Activated CD4-positive, CD25-positive, alpha-beta regulatory T cell (primary cell): ENCODE measurements around the gene SRGAP1.
"Not testable (repeated sequence)": the region's sequence is repeated elsewhere in the genome, so short reads cannot be mapped to it uniquely, and the experiment has no call there.

Experiments used
- DNase-seq, 4 experiments: peaks; one replicate each; lab custom pipeline; 2025; lab: John Stamatoyannopoulos, UW

SRGAP1 gene

DNA sequence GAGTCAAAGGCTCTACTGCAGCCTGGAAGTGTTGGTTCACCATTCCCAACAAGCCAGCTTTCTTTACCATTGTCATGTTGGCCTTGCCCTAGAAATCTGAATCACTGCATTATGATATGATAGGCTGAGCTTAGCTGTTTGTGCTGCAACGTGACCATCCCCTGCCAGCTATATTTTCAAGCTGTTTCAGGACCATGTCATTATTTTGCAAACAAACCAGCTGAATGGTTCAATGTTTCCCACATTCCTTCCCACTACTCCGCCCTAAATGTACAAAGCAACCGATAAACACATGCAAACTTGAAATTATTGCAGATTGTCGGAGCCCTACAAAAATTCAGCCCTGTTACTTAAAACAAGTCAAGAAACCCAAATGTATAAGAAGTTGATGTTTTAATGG is 241.5 kb downstream of the SRGAP1 start:
- DNase-seq, result no peak

DNA sequence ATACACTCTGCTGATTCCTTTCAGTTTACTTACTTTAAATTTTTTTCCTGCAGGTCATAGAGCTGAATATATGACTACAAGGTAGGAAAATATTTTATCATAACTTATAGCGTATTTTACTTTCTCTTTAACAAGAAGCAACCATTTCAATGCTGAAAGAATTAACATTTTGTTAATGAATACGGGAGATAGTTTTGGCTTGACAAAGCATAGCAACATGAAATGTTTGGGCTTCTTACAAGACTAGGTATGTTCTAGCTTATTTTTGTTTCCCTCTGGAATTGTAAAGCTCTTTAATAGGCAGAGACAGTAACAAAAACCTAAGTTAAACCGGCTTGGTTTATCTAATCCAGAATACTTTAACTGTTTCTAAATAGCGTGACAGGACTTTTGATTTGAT is 242.4 kb downstream of the SRGAP1 start:
- DNase-seq, result no peak

DNA sequence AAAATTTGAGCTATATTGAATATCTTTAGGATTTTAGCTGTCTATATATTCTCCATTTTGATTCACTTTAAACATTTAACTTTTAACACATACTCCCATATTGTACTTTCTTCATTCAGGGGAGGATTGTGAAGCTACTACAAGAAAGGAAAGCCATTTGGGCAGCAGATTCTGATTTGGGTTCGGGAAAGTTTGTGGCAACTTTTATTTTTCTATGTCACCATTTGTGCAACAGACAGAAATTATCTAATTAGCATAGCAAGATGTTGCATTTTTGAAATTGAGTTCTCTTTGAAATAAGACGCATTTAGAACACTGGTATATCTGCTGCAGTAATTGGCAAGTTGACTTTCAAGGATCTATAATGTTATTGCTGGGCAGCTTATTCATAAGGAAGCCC is 243.3 kb downstream of the SRGAP1 start:
- no peak for DNase-seq

DNA sequence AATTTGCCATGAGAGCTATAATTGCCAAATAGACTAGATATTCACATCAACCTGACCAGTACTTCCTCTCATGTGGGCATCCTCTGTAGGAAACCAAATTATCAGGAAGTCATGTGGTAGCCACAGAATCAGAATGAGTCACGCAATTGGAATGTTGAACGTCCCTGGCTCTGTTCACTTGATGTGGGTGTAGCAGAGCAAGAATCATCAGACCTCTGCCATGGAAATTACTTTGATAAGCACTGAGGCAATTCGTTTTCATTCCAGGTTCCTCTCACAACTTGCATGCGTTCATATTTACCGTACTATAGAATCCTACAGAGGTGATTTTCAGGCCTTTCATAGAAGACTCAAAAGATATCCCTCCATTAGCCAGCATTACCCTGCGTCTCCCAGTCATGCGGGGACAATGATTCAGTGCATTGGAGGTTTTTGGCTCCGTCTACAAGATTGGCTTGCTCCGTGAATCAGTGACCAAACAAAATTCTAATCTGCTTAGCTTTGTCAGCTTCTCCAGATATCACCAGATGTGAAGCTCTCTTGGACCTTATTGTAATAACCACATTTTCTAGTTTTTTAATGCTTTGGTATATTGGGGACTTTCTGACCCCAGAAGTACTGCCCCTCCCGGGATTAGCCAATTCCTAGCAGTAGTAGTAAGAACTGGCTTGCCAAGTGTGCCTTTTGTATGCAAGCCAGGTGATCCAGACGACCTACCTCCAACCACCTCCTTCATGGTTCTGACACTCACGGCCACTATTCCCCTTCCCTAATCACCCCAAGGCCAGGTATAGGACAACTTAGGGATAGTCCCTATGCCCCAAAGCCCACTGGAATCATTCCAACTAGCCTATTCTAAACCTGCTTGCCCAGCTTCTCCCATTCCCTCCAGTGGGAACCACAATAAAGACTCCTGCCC is 244.2 kb downstream of the SRGAP1 start:
- no peak for DNase-seq

DNA sequence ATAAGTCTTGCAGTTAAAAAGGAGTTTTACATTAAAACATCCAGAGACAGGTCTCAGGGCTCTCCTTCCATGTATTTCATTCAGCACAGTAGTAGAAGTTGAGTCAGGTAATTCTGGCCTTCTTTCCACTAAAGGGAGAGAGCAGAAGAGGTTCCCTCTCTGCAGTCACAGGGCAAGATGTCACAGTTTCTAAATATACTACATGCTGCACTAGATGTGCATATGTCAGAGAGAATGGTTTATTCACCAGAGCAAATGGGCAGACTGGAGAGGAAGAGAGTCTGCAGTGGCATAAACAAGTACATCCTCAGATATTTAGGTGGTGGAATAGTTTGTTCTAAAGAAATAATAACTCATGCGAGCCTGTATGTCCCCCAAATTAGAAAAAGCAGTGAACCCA is 245.5 kb downstream of the SRGAP1 start:
- no peak for DNase-seq

DNA sequence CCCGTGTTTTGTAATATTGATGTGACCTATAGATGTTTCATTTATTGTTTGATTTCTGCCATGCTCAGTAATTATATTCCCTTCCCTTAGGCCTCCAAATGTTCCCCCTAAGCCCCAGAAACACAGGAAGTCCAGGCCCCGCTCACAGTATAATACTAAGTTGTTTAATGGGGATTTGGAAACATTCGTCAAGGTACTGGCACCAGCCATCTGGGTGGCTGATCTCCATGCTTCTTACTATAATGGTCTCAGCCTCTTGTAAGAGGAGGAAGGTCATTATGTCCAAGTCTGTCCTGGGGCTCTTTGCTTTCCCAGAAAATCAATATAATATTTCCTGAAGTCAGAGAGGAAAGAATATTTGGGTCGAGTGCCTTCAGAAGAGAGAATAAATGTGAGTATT is 246.7 kb downstream of the SRGAP1 start:
- no peak for DNase-seq

DNA sequence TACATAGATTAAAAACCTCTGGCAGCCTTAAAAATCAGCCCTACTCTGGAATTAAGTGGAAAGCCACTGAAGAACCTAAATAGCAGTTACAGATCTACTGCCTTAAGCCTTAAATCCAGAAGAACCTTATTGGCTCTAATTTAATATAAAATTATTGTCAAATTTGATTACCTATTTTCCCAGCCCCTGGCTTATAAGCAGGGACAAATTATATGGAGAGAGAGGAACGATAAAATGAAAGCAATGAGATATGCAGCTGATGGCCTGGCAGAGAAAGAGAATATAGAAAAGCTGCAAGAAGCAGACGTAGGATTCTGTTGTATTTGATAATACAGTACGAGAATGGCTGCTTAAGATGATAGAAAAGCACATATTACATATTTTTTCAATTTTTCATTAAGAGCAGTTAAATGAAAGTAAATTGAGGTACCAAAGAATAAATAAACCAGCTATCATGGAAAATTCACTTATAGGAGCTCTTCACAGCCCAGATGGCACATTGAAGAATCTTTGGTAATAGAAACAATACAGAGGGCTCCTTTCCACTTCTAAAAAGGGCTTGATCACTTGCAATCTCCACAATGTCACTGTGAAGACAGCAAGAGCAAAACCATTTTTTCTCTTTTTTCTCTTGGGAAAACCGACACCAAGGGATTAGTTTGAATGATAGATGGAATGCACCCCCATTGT is 248.2 kb downstream of the SRGAP1 start:
- DNase-seq, result no peak

DNA sequence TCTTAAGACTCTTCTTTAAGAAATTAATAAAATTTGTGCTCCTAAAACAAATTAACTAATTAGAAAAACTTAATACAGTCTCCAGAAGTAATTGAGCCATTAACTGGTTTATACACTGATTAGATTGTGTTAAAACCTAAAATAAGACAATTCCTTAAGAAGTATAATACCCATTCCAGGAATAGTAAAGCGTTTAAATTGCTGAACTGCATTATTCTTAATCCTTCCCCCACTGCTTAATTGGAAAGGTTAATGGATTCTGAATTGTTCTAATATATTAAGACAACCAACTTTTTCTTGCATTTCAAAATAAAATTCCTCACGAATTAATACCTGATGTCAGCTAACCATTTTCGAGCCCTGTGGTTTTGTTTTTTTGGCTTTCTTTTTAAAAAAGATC is 249.2 kb downstream of the SRGAP1 start:
- no peak for DNase-seq

DNA sequence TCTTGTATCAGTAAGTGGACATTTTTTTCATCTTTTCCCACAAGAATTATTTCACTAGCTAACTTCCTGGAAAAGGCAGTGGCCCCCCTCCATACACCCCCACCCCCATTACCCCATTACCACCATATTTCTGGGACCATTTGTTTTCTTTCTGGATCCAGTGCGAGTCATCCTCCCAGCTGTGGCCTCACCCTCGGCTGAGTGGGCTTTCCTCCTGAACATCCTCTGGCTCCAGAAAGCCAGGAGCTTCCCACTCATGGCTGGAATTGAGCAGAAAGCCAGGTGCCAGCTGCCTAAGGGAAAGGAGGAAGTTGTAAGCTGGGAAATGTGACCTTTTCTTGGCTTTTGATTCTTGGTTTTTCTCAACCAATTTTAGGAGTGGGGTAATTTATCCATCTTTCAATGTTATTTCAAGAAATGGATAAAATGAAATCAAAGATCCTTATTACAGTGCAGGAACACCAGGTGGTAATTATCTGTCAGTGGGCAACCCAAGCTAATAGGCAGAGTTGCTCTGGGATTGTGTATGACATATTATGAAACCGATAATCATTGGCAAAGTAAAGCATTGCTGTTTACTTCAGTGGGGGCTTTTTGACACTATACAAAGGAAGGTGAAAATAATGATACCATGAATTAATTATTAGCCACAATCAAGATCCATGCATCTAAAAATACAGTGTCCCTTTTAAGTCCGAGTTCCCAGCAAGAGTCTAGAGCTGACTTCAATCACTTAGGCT is 253.0 kb downstream of the SRGAP1 start:
- no peak for DNase-seq

DNA sequence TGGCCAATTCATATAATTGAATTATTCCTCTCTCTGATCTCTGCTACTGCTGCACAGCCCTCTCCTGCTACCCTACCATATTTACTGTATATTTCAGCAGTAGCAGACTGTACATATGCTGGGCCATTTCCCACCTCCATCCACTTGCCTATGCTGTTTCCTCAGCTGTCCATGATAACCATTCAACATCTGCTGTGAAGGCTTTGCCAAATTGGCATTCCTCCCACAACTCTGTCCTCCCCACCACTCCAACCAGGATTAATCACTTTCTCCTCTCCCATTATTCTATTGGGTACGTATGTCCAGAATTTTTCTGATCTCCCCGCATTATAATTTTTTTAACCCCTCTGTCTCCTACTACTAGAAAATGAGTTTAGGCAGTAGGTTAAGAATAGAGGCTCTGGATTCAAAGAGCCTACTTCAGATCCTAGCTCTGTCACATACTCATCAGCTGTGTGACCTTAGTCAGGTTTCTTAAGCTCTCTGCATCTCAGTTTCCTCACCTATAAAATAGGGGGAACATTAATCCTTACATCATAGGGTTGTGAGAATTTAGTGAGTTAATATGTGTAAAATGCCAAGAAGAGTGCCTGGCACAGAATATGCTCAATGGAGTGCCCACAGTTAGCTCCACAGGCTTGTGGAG is 254.3 kb downstream of the SRGAP1 start:
- DNase-seq, result no peak

DNA sequence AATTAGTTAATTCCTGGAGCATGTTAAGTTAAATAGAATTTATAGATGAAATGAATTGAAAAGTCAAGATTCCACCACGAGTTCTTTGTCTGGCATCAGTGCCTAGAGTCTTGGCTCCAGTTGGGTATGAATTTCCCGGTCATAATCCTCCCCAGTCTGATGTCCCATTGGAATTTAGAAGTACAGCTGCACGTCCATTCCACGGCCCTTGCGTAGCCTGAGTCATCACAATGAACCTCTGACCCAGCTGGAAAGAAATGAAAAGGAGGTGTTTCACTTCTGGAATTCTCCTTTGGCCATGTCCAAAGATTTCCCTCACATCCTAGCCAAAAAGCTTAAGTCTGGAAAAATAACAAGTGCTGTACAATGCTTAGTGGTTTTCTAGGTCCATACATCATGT is 254.9 kb downstream of the SRGAP1 start:
- no peak for DNase-seq

DNA sequence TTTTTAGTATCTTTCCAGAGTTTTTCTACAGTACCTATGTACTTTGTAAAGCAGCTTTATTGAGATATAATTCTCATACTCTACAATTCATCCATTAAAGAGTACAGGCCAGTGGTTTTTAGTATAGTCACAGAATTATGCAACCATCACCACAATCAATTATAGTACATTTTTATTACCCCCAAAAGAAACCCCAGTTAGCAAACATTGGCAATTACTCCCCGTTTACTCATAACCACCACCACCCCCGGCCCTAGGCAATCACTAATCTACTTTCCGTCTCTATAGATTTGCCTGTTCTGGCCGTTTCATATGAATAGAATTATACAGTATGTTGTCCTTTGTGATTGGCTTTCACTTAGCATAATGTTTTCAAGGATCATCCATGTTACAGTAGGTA is 257.8 kb downstream of the SRGAP1 start:
- no peak for DNase-seq

DNA sequence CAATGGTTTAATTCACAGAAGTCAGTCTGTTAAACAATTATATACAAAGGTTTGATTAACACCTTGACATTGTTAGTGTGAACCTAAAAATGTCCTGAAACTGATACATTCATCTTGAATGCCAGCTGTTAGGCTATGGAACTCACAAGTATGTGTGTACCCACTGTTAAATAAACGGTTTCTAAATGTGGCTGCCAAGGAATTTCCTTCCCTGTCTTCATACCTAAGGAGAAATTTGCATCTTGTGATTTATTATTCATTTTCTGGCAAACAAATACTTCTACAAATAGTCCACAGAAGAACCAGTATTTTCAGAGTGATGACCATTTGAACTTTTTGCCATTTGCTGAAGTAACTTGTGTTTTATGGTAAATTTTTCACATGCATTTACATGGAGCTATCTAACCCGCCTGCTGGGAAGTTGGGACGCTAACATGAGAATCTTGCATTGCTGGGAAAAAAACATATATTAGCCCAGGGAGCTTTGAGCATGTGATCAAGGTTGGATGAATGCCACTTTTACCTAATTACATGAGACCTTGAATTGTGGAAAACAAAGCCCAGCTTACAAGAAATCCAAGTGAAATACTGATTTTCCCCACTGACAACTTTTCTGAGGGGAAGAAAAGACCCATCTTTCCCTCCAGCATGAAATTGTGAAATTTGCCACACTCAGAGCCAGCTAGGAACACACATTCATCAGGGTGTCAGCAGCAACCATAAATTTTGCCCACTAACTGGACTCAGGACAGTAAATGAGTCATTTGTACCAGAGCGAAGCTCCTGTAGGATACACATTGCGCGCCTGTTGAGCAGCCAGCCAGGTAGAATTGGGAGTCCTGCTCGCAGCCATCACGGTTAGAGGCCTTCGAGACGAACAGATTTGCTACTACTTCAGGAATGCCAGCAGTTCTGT is 259.6 kb downstream of the SRGAP1 start:
- no peak for DNase-seq

DNA sequence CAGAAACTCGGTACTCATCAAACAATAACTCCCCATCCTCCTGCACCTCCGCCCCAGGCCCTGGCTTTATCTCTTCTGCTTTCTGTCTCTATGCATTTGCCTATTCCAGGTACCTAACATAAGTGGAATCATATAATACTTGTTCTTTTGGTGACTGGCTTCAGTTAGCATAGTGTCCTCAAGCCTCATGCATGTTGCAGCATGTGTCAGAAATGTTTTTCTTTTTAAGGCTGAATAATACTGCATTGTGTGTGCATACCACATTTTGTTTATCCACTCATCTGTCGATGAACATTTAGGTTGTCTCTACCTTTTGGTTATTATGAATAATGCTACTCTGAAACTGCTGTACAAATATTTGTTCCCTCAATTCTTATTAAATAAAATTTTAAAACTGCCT is 260.5 kb downstream of the SRGAP1 start:
- DNase-seq, result no peak

DNA sequence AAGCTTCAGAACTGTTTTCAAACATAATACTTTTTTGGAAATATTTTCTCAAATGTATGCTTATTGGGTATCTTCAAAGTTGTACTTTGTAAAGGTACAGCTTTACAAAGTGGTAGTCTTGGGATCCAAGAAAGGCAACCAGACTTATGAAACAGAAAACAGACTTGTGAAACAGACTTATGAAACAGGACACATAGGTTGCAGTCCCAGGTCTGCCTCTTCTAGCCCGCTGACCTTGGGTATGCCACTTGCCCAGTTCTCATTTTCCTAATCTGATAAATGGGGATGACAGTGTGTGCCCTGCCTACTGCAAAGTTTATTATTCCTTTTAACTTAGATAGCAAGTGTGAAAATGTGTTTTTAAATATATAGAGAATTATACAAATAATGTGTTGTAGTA is 263.3 kb downstream of the SRGAP1 start:
- no peak for DNase-seq

DNA sequence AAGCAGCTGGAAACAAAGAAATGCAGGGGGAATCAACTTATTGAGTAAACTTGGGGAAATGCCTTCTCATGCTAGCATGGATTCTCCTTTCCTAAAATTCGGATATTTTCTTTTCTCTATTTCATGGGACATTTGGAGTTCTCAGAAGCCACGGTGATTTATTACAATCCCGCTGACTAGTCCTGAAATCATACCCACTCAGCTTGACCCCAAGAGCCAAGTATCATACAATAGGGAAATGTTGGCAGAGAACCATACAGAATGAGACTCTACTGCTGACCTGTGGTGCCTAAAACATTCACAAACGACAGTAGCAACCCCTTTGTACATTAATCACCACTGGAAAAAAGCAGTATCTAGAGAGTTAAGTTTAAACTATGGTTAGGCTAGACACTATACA is 265.2 kb downstream of the SRGAP1 start:
- no peak for DNase-seq

DNA sequence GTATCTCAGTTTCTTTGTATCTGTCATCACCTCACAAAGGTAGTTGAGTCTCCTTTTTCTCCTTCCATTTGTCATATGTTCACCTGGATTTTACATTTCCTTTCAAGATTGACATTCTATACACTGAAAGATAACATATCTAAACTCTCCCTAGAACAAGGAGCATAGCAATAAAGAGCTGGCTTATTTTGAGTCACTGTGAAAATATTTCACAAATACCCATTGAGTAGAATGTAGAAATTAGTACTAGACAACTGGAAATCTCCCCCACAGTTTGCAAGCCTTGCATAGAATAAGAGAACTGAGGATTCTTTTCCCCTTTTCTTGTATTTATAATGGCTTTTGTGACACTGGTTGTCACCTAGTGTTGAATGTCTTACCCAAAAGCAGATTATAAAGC is 266.4 kb downstream of the SRGAP1 start:
- no peak for DNase-seq

DNA sequence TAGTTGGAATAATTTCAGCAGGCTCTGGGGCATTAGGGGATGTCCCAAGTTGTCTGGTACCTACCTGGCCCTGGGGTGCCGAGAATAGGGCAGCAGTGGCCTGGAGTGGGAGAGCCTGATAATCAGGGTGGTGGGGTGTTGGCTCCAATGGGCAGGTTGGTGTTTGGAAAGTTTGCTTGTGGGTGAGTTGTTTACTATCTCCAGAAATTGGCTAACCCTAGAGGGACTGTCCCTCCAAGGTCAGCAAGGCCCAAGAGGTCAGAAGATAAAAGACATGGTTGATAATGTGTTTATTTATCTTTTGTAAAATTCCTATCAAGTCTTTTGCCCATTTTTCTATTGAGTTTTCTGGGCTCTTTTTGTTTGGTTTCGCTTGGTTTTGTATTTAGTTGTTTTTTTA is 272.5 kb downstream of the SRGAP1 start:
- no peak for DNase-seq

DNA sequence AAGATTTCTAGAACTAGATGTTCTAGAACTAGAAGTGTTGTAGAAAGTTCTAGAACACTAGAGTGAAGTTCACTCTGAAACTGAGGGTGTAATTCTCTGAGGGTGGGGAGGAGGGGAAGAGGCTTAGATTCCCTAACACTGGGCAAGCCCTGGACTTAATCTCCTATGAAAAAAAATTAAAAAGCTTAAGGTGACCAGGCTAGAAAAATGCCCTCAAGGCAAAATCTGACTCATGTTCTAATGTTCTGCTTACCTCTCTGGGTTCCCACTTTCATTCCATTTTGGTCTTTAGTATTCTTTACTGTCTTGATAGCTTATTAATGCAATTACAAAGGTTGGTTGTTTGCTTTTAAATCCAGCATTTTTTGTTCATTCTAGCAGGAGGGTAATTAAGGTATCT is 276.1 kb downstream of the SRGAP1 start:
- no peak for DNase-seq

DNA sequence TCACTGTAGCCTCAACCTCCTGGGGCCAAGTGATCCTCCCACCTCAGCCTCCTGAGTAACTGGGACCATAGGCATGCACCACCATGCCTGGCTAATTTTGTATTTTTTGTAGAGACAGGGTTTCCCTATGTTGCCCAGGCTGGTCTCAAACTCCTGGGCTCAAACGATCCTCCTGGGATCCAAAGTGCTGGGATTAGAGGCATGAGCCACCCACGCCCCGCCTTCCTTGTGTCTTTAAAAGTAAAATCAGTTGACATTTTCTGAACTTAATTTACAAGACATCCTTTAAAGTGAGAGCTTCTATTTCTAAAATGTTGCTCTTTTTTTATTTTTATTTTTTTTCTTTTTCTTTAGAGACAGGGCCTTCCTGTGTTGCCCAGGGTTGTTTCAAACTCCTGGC is 276.6 kb downstream of the SRGAP1 start:
- DNase-seq, result not testable (repeated sequence)

DNA sequence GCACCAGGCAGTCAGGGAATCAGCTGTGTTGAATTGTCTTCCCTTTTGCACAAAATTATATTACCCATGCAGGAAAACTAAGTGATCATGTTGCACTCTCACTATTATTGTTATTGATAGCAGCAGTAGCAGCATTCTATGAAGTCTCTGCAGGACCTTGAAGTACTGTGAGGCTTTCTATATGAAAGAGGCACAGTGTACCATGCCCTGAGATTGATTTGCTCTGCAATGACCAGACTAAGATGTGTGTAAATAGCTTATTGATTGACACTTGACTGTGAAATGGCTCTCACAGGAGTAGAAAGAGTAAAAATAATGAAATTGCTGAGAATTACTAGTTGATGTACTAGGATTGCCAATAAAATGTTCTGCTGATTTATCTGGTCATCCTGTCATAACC is 277.7 kb downstream of the SRGAP1 start:
- no peak for DNase-seq
